ENCODE measurements around the gene SLC49A4.

Gene SLC49A4

GRCh38 chr3:122795674-122796195 lies 866 bp downstream of the SLC49A4 start:
- H3K18ac ChIP-seq (ENCODE audit: low read depth in 1 of 2, low read length in 2 of 2), result no peak overlapping the region
- H3K4ac ChIP-seq (ENCODE audit: low read depth in 1 of 2, low read length in 2 of 2), result no peak overlapping the region
- no peak for DNase-seq
- no peak overlapping the region for H2AK5ac ChIP-seq (ENCODE audit: low read length, severe bottlenecking)
- WGBS, result 53% methylated on average over 11 of the region's 11 CpGs
- H2BK5ac ChIP-seq (ENCODE audit: low read depth, low read length, poor library complexity, severe bottlenecking), result no peak overlapping the region
- peak overlapping the region; percentile 79 for H3K4me2 ChIP-seq (ENCODE audit: low read length, poor library complexity, severe bottlenecking)
- H3K27ac ChIP-seq (ENCODE audit: low read length, poor library complexity, severe bottlenecking), result no peak overlapping the region
- no peak overlapping the region for H3K14ac ChIP-seq (ENCODE audit: low read length in 2 of 2)
- H3K79me1 ChIP-seq (replicated peaks; ENCODE audit: low read length, poor library complexity, severe bottlenecking), result peaks cover 41% of the 10 kb centered on the region
- H3K4me1 ChIP-seq (ENCODE audit: control insufficient read depth, insufficient read depth, low read depth, low read length), result peaks cover 4% of the 10 kb centered on the region
- H3K9me3 ChIP-seq (ENCODE audit: control insufficient read depth, low read length), result no peaks in the 10 kb centered on the region
- peak overlapping the region; percentile 97 for H3K9ac ChIP-seq (ENCODE audit: low read length)
- no peak overlapping the region for H2BK12ac ChIP-seq (ENCODE audit: low read length in 2 of 2)
- peak overlapping the region in 1 of 2 experiments; percentile 20 for H3K23ac ChIP-seq (ENCODE audit: low read length in 2 of 2)
- H3K27me3 ChIP-seq (ENCODE audit: control insufficient read depth in 1 of 2, insufficient read depth in 1 of 2, low read length in 2 of 2), result no peaks in the 10 kb centered on the region
- H2AFZ ChIP-seq (ENCODE audit: low read depth, low read length), result no peak overlapping the region
- no peak overlapping the region for H4K8ac ChIP-seq (ENCODE audit: low read length)
- no peaks in the 10 kb centered on the region for H3K36me3 ChIP-seq (ENCODE audit: control insufficient read depth in 1 of 2, insufficient read depth in 2 of 2, low read depth in 1 of 2, low read length in 2 of 2)
- no peak overlapping the region for H2BK15ac ChIP-seq (ENCODE audit: low read depth, poor library complexity, severe bottlenecking)
- H3K4me3 ChIP-seq (ENCODE audit: insufficient read depth in 1 of 2, low read depth in 1 of 2, low read length in 2 of 2), result peak overlapping the region; percentile 90 to 97
- no peak overlapping the region for H2BK120ac ChIP-seq (ENCODE audit: low read depth, low read length)
- no peak overlapping the region for H4K91ac ChIP-seq (ENCODE audit: low read length)

- no peak overlapping the region for H3K18ac ChIP-seq (ENCODE audit: low read depth in 1 of 2, low read length in 2 of 2)
- H3K4me2 ChIP-seq (ENCODE audit: low read length, poor library complexity, severe bottlenecking), result no peak overlapping the region
- no peak overlapping the region for H3K4me3 ChIP-seq (ENCODE audit: insufficient read depth in 1 of 2, low read depth in 1 of 2, low read length in 2 of 2)
- H4K8ac ChIP-seq (ENCODE audit: low read length), result no peak overlapping the region
- H2BK5ac ChIP-seq (ENCODE audit: low read depth, low read length, poor library complexity, severe bottlenecking), result no peak overlapping the region
- H3K27me3 ChIP-seq (ENCODE audit: control insufficient read depth in 1 of 2, insufficient read depth in 1 of 2, low read length in 2 of 2), result no peaks in the 10 kb centered on the region
- peaks cover 4% of the 10 kb centered on the region for H3K4me1 ChIP-seq (ENCODE audit: control insufficient read depth, insufficient read depth, low read depth, low read length)
- no peaks in the 10 kb centered on the region for H3K36me3 ChIP-seq (ENCODE audit: control insufficient read depth in 1 of 2, insufficient read depth in 2 of 2, low read depth in 1 of 2, low read length in 2 of 2)
- DNase-seq, result no peak
- no peaks in the 10 kb centered on the region for H3K9me3 ChIP-seq (ENCODE audit: control insufficient read depth, low read length)
- no peak overlapping the region for H4K91ac ChIP-seq (ENCODE audit: low read length)
- H2AK5ac ChIP-seq (ENCODE audit: low read length, severe bottlenecking), result no peak overlapping the region
- H3K9ac ChIP-seq (ENCODE audit: low read length), result no peak overlapping the region
- no peak overlapping the region for H2AFZ ChIP-seq (ENCODE audit: low read depth, low read length)
- peaks cover 36% of the 10 kb centered on the region for H3K79me1 ChIP-seq (replicated peaks; ENCODE audit: low read length, poor library complexity, severe bottlenecking)
- 96% methylated on average over 3 of the region's 3 CpGs for WGBS
- H3K14ac ChIP-seq (ENCODE audit: low read length in 2 of 2), result no peak overlapping the region
- no peak overlapping the region for H3K23ac ChIP-seq (ENCODE audit: low read length in 2 of 2)
- no peak overlapping the region for H2BK12ac ChIP-seq (ENCODE audit: low read length in 2 of 2)
- H2BK120ac ChIP-seq (ENCODE audit: low read depth, low read length), result no peak overlapping the region
- no peak overlapping the region for H2BK15ac ChIP-seq (ENCODE audit: low read depth, poor library complexity, severe bottlenecking)
- H3K4ac ChIP-seq (ENCODE audit: low read depth in 1 of 2, low read length in 2 of 2), result no peak overlapping the region
- H3K27ac ChIP-seq (ENCODE audit: low read length, poor library complexity, severe bottlenecking), result no peak overlapping the region
Observed at GRCh38 chr3:122797291-122797690, 2.4 kb downstream of the SLC49A4 start.

GRCh38 chr3:122799322-122799721 lies 4.5 kb downstream of the SLC49A4 start:
- no peak for DNase-seq
- Histone ChIP-seq H3K9ac (ENCODE audit: low read length) (no peak overlapping the region), H4K8ac (ENCODE audit: low read length) (no peak overlapping the region), H3K4me3 (ENCODE audit: insufficient read depth in 1 of 2, low read depth in 1 of 2, low read length in 2 of 2) (no peak overlapping the region), H2BK120ac (ENCODE audit: low read depth, low read length) (no peak overlapping the region), H3K27me3 (ENCODE audit: control insufficient read depth in 1 of 2, insufficient read depth in 1 of 2, low read length in 2 of 2) (no peaks in the 10 kb centered on the region), H3K18ac (ENCODE audit: low read depth in 1 of 2, low read length in 2 of 2) (no peak overlapping the region), H3K79me1 (replicated peaks; ENCODE audit: low read length, poor library complexity, severe bottlenecking) (peaks cover 36% of the 10 kb centered on the region), H3K27ac (ENCODE audit: low read length, poor library complexity, severe bottlenecking) (no peak overlapping the region), H3K9me3 (ENCODE audit: control insufficient read depth, low read length) (no peaks in the 10 kb centered on the region), H3K4me1 (ENCODE audit: control insufficient read depth, insufficient read depth, low read depth, low read length) (peaks cover 3% of the 10 kb centered on the region), H4K91ac (ENCODE audit: low read length) (no peak overlapping the region), H3K4ac (ENCODE audit: low read depth in 1 of 2, low read length in 2 of 2) (no peak overlapping the region), H3K4me2 (ENCODE audit: low read length, poor library complexity, severe bottlenecking) (no peak overlapping the region), H2BK5ac (ENCODE audit: low read depth, low read length, poor library complexity, severe bottlenecking) (no peak overlapping the region), H2AFZ (ENCODE audit: low read depth, low read length) (no peak overlapping the region), H2BK15ac (ENCODE audit: low read depth, poor library complexity, severe bottlenecking) (no peak overlapping the region), H2BK12ac (ENCODE audit: low read length in 2 of 2) (no peak overlapping the region), H3K14ac (ENCODE audit: low read length in 2 of 2) (no peak overlapping the region), H2AK5ac (ENCODE audit: low read length, severe bottlenecking) (no peak overlapping the region), H3K36me3 (ENCODE audit: control insufficient read depth in 1 of 2, insufficient read depth in 2 of 2, low read depth in 1 of 2, low read length in 2 of 2) (no peaks in the 10 kb centered on the region), H3K23ac (ENCODE audit: low read length in 2 of 2) (no peak overlapping the region)
- 7% methylated on average over 2 of the region's 2 CpGs for WGBS

- WGBS, result 96% methylated on average over 1 of the region's 1 CpG
- H2BK12ac ChIP-seq (ENCODE audit: low read length in 2 of 2), result no peak overlapping the region
- H2AK5ac ChIP-seq (ENCODE audit: low read length, severe bottlenecking), result no peak overlapping the region
Observed at GRCh38 chr3:122800031-122800430, 5.2 kb downstream of the SLC49A4 start.

More at GRCh38 chr3:122800031-122800430, 5.2 kb downstream of the SLC49A4 start:
- Histone ChIP-seq H3K4ac (ENCODE audit: low read depth in 1 of 2, low read length in 2 of 2) (no peak overlapping the region), H3K9ac (ENCODE audit: low read length) (no peak overlapping the region), H3K14ac (ENCODE audit: low read length in 2 of 2) (no peak overlapping the region), H2BK120ac (ENCODE audit: low read depth, low read length) (no peak overlapping the region), H3K27me3 (ENCODE audit: control insufficient read depth in 1 of 2, insufficient read depth in 1 of 2, low read length in 2 of 2) (no peaks in the 10 kb centered on the region), H3K9me3 (ENCODE audit: control insufficient read depth, low read length) (no peaks in the 10 kb centered on the region), H4K8ac (ENCODE audit: low read length) (no peak overlapping the region), H3K36me3 (ENCODE audit: control insufficient read depth in 1 of 2, insufficient read depth in 2 of 2, low read depth in 1 of 2, low read length in 2 of 2) (no peaks in the 10 kb centered on the region), H3K27ac (ENCODE audit: low read length, poor library complexity, severe bottlenecking) (no peak overlapping the region), H2BK5ac (ENCODE audit: low read depth, low read length, poor library complexity, severe bottlenecking) (no peak overlapping the region), H3K23ac (ENCODE audit: low read length in 2 of 2) (no peak overlapping the region), H2AFZ (ENCODE audit: low read depth, low read length) (no peak overlapping the region), H2BK15ac (ENCODE audit: low read depth, poor library complexity, severe bottlenecking) (no peak overlapping the region), H3K4me3 (ENCODE audit: insufficient read depth in 1 of 2, low read depth in 1 of 2, low read length in 2 of 2) (no peak overlapping the region), H3K4me2 (ENCODE audit: low read length, poor library complexity, severe bottlenecking) (no peak overlapping the region), H3K4me1 (ENCODE audit: control insufficient read depth, insufficient read depth, low read depth, low read length) (peaks cover 3% of the 10 kb centered on the region), H3K79me1 (replicated peaks; ENCODE audit: low read length, poor library complexity, severe bottlenecking) (peaks cover 37% of the 10 kb centered on the region), H3K18ac (ENCODE audit: low read depth in 1 of 2, low read length in 2 of 2) (no peak overlapping the region), H4K91ac (ENCODE audit: low read length) (no peak overlapping the region)
- no peak for DNase-seq

All from mesenchymal stem cell (in vitro differentiated cells and primary cell).